ENCODE results near the gene C1orf167. TPM values are rescaled to one million over a fixed set of nuclear protein-coding genes. Genes with fewer than 3 reads are reported as not detected.

C1orf167 gene
- total and polyA plus RNA-seq, 2 of the 13 experiments (the other 11 are each of a cell fraction or from before 2014, with no cell fraction given), result not detected

DNA sequence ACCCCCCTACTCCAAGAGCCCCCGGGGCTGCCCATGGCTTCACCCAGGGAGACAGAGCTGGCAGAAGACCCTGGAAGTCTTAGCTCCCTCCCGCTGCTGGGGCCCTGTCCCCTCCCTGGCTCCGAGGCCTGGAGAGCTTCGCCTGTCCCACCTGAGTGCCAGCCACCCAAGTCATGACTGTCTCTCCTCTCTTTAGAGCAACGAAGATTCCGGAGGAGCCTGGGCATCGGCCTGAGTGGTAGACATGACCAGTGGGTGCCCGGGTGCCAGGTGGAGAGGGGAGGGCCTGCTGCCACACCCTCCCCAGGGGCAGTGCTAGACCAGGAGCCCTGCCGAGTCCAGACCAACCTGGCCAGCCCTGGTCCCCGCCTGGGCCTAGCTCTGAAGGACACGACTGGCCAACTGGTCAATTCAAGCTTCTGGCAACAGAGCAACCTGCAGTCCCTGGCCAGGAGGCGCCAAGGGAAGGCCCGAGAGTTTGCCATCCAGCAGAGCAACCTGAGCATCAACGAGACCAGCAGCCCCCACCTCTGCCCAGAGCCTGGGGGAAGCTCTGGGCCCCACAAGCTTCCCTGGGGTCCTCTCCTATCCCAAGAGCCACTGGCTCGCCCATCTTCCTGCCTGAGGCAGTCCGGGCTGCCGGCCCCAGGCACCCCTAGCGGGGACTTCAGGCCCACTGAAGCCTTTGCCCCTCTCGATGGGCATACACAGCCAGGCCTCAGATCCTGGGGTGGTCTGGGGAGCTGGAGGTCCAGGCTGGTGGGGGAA lies 3.9 kb downstream of the C1orf167 start:
- DNase-seq (ENCODE audit: low spot score) (no peak), ATAC-seq (peak; percentile 16; the same call in 2 of the 3 replicates), FAIRE-seq (no peak)
- intact Hi-C loops (cut with micrococcal nuclease; ENCODE audit: unreplicated experiment) (no loop called here), in situ Hi-C loops (cut with HindIII; ENCODE audit: extremely low pct_ligation_motif_present, low pct_unique_long_range_greater_than_20kb) (no loop called here)
- Histone ChIP-seq H2AFZ (ENCODE audit: low read length) (no peak overlapping the region), H3K9ac (ENCODE audit: insufficient read depth, low read depth, low read length) (no peak overlapping the region), H3K9me3 (ENCODE audit: low read length) (no peaks in the 10 kb centered on the region), H3K27ac (ENCODE audit: extremely low read length, insufficient read depth, low read length) (no peak overlapping the region), H3K27me3 (ENCODE audit: control insufficient read depth in 1 of 2, insufficient read depth in 2 of 2, low read length in 2 of 2) (peaks cover 15 to 50% of the 10 kb centered on the region in 2 experiments; a peak in 4 of 5 replicates), H4K20me1 (ENCODE audit: insufficient read depth, low read length) (no peaks in the 10 kb centered on the region), H3K4me2 (ENCODE audit: low read depth, low read length) (no peak overlapping the region), H3K36me3 (replicated peaks in 1 of 2; ENCODE audit: control insufficient read depth in 1 of 2, insufficient read depth in 2 of 2, low read length in 2 of 2) (no peaks in the 10 kb centered on the region), H3K4me1 (ENCODE audit: insufficient read depth, low read length) (peaks cover 11% of the 10 kb centered on the region; the same call in 1 of the 2 replicates), H3K4me3 (replicated peaks in 1 of 3; ENCODE audit: insufficient read depth in 1 of 3, low read depth in 2 of 3, low read length in 3 of 3) (no peak overlapping the region), H3K79me2 (ENCODE audit: insufficient read depth, low read length) (no peaks in the 10 kb centered on the region)
- ChIA-PET CTCF (ENCODE audit: low intra/inter-chr PET ratio, low total read pairs) (no interaction called here), POLR2A (interaction anchor here (0.6 kb wide), 1 partner anchor 101 kb away, joined by 3 read pairs; no protein-coding TSS in a partner anchor)
- 7% methylated on average over 4 of the region's 19 CpGs for WGBS (ENCODE audit: low lambda C conversion rate)
- peak; percentile 5 for TF ChIP-seq HNRNPLL (IDR thresholded peaks at IDR 0.05; ENCODE audit: low read depth, low read length, poor library complexity, severe bottlenecking)
- TF ChIP-seq, protein P1, sequence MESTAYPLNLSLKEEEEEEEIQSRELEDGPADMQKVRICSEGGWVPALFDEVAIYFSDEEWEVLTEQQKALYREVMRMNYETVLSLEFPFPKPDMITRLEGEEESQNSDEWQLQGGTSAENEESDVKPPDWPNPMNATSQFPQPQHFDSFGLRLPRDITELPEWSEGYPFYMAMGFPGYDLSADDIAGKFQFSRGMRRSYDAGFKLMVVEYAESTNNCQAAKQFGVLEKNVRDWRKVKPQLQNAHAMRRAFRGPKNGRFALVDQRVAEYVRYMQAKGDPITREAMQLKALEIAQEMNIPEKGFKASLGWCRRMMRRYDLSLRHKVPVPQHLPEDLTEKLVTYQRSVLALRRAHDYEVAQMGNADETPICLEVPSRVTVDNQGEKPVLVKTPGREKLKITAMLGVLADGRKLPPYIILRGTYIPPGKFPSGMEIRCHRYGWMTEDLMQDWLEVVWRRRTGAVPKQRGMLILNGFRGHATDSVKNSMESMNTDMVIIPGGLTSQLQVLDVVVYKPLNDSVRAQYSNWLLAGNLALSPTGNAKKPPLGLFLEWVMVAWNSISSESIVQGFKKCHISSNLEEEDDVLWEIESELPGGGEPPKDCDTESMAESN (CRISPR knock-in tag; conservative IDR thresholded peaks at IDR 0.05), result no peak
- no peak for TF ChIP-seq MAZ (IDR thresholded peaks at IDR 0.05; ENCODE audit: borderline replicate concordance, low read depth, low read length)
- no peak for TF ChIP-seq MAZ (CRISPR knock-in tag; IDR thresholded peaks at IDR 0.05; ENCODE audit: low read depth)
- BruUV-seq (replicated peaks), result no TSS peak

DNA sequence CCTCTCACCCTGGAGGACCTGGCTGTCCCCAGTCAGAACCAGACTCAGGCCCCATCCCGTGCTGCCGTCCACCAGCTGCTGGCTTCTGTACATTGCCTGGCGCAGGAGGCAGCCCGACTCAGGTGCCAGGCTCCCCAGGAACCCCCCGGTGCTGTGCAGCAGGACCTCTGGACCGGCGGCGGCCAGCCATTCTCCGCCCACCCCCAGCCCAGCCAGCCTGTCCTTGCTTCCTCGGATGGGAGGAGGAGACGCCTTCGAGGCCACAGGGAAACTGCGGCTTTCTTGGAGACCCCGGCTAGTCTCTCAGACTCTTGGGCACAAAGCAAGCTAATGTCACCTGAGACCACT lies 4.4 kb downstream of the C1orf167 start:
- no peaks in the 10 kb centered on the region for H3K9me3 ChIP-seq (ENCODE audit: low read length)
- BruUV-seq (replicated peaks), result no TSS peak
- H2AFZ ChIP-seq (ENCODE audit: low read length), result no peak overlapping the region
- no peaks in the 10 kb centered on the region for H3K36me3 ChIP-seq (replicated peaks in 1 of 2; ENCODE audit: control insufficient read depth in 1 of 2, insufficient read depth in 2 of 2, low read length in 2 of 2)
- peaks cover 11% of the 10 kb centered on the region; the same call in 1 of the 2 replicates for H3K4me1 ChIP-seq (ENCODE audit: insufficient read depth, low read length)
- no peak overlapping the region for H3K4me3 ChIP-seq (replicated peaks in 1 of 3; ENCODE audit: insufficient read depth in 1 of 3, low read depth in 2 of 3, low read length in 3 of 3)
- TF ChIP-seq, protein P2, sequence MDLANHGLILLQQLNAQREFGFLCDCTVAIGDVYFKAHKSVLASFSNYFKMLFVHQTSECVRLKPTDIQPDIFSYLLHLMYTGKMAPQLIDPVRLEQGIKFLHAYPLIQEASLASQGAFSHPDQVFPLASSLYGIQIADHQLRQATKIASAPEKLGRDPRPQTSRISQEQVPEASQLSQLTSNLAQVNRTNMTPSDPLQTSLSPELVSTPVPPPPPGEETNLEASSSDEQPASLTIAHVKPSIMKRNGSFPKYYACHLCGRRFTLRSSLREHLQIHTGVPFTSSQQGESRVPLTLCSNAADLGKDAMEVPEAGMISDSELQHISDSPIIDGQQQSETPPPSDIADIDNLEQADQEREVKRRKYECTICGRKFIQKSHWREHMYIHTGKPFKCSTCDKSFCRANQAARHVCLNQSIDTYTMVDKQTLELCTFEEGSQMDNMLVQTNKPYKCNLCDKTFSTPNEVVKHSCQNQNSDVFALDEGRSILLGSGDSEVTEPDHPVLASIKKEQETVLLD (CRISPR knock-in tag; IDR thresholded peaks at IDR 0.05; ENCODE audit: low read depth), result no peak
- in situ Hi-C loops (cut with HindIII; ENCODE audit: extremely low pct_ligation_motif_present, low pct_unique_long_range_greater_than_20kb) (no loop called here), intact Hi-C loops (cut with micrococcal nuclease; ENCODE audit: unreplicated experiment) (no loop called here)
- DNase-seq (ENCODE audit: low spot score), result no peak
- WGBS (ENCODE audit: low lambda C conversion rate), result no CpG with 5 or more reads among the region's 14 CpGs
- H3K9ac ChIP-seq (ENCODE audit: insufficient read depth, low read depth, low read length), result no peak overlapping the region
- no peaks in the 10 kb centered on the region for H4K20me1 ChIP-seq (ENCODE audit: insufficient read depth, low read length)
- H3K4me2 ChIP-seq (ENCODE audit: low read depth, low read length), result no peak overlapping the region
- H3K79me2 ChIP-seq (ENCODE audit: insufficient read depth, low read length), result no peaks in the 10 kb centered on the region
- H3K27me3 ChIP-seq (ENCODE audit: control insufficient read depth in 1 of 2, insufficient read depth in 2 of 2, low read length in 2 of 2), result peaks cover 13 to 45% of the 10 kb centered on the region in 2 experiments; a peak in 4 of 5 replicates
- no peak for FAIRE-seq
- no peak overlapping the region for H3K27ac ChIP-seq (ENCODE audit: extremely low read length, insufficient read depth, low read length)
- ChIA-PET POLR2A (no interaction called here), CTCF (ENCODE audit: low intra/inter-chr PET ratio, low total read pairs) (no interaction called here)
- no peak; the same call in 2 of the 3 replicates for ATAC-seq

All from HepG2 (cell line).